ENCODE results near the gene ADGRB3.

GRCh38 chr6:68727699-68728098 is 92.6 kb downstream of the ADGRB3 start:
- TF ChIP-seq CTCF (conservative IDR thresholded peaks at IDR 0.05; ENCODE audit: low read depth, low read length), result no peak
- no peak for TF ChIP-seq EZH2 (IDR thresholded peaks at IDR 0.05; ENCODE audit: borderline replicate concordance, low read depth, low read length, poor library complexity, severe bottlenecking)

All from A673 (cell line).